ENCODE results near the gene CDKN2B.

DNA sequence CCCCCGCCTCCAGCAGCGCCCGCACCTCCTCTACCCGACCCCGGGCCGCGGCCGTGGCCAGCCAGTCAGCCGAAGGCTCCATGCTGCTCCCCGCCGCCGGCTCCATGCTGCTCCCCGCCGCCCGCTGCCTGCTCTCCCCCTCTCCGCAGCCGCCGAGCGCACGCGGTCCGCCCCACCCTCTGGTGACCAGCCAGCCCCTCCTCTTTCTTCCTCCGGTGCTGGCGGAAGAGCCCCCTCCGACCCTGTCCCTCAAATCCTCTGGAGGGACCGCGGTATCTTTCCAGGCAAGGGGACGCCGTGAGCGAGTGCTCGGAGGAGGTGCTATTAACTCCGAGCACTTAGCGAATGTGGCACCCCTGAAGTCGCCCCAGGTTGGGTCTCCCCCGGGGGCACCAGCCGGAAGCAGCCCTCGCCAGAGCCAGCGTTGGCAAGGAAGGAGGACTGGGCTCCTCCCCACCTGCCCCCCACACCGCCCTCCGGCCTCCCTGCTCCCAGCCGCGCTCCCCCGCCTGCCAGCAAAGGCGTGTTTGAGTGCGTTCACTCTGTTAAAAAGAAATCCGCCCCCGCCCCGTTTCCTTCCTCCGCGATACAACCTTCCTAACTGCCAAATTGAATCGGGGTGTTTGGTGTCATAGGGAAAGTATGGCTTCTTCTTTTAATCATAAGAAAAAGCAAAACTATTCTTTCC is 34.2 kb downstream of the CDKN2B start:
- TF ChIP-seq, protein P1, sequence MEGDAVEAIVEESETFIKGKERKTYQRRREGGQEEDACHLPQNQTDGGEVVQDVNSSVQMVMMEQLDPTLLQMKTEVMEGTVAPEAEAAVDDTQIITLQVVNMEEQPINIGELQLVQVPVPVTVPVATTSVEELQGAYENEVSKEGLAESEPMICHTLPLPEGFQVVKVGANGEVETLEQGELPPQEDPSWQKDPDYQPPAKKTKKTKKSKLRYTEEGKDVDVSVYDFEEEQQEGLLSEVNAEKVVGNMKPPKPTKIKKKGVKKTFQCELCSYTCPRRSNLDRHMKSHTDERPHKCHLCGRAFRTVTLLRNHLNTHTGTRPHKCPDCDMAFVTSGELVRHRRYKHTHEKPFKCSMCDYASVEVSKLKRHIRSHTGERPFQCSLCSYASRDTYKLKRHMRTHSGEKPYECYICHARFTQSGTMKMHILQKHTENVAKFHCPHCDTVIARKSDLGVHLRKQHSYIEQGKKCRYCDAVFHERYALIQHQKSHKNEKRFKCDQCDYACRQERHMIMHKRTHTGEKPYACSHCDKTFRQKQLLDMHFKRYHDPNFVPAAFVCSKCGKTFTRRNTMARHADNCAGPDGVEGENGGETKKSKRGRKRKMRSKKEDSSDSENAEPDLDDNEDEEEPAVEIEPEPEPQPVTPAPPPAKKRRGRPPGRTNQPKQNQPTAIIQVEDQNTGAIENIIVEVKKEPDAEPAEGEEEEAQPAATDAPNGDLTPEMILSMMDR (conservative IDR thresholded peaks at IDR 0.05): no peak
- no peak for TF ChIP-seq ZFX (IDR thresholded peaks at IDR 0.05)
